Loucy (cell line): ENCODE measurements around the gene XRN2.
A peak's percentile ranks its signal among the peaks of the same experiment; 100 is the strongest.

Source experiments
- H2AFZ ChIP-seq: fragments of 200-600 bp; sonication (generic); 2 replicates; pipeline ENCODE4 v1.6.0; 2016; ENCODE audit warnings: antibody characterized with exemption, mild to moderate bottlenecking, low read length, moderate library complexity
- H3F3A ChIP-seq: fragments of 200-600 bp; 2 replicates; pipeline ENCODE4 v1.6.0; 2016; ENCODE audit warnings: antibody characterized with exemption, low read depth, mild to moderate bottlenecking
- H3K27me3 ChIP-seq: fragments of 200-600 bp; sonication (generic); 2 replicates; pipeline ENCODE4 v1.6.1; 2014; ENCODE audit warnings: low read length, mild to moderate bottlenecking; ENCODE audit not compliant: insufficient read depth, poor library complexity, severe bottlenecking
- H3K36me3 ChIP-seq: fragments of 200-600 bp; sonication (generic); 2 replicates; pipeline ENCODE4 v1.6.1; 2016; ENCODE audit warnings: low read length; ENCODE audit not compliant: insufficient read depth
- H3K4me1 ChIP-seq: fragments of 200-600 bp; sonication (generic); 2 replicates; pipeline ENCODE4 v1.5.1; 2014; ENCODE audit warnings: low read length, mild to moderate bottlenecking; ENCODE audit not compliant: insufficient read depth, poor library complexity, severe bottlenecking
- H3K4me2 ChIP-seq: fragments of 200-600 bp; sonication (generic); 2 replicates; pipeline ENCODE4 v1.6.0; 2014; ENCODE audit warnings: antibody characterized with exemption, low read length, low read depth, mild to moderate bottlenecking; ENCODE audit not compliant: poor library complexity, severe bottlenecking
- H3K4me3 ChIP-seq: fragments of 200-600 bp; sonication (generic); 2 replicates; pipeline ENCODE4 v1.5.1; 2014; ENCODE audit warnings: low read length, mild to moderate bottlenecking, mixed read lengths; ENCODE audit not compliant: poor library complexity, severe bottlenecking
- H3K79me2 ChIP-seq: fragments of 200-600 bp; sonication (generic); 2 replicates; pipeline ENCODE4 v1.6.1; 2014; ENCODE audit warnings: low read length; ENCODE audit not compliant: insufficient read depth
- H3K9ac ChIP-seq: fragments of 200-600 bp; sonication (generic); 2 replicates; pipeline ENCODE4 v1.6.0; 2014; ENCODE audit warnings: mild to moderate bottlenecking, low read depth, low read length, moderate library complexity; ENCODE audit not compliant: poor library complexity, severe bottlenecking
- H3K9me2 ChIP-seq: fragments of 200-600 bp; sonication (generic); replicated peaks from 2 replicates; pipeline ENCODE4 v1.6.1; 2016; ENCODE audit warnings: low read depth, low read length, mixed read lengths
- H3K9me3 ChIP-seq: fragments of 200-600 bp; sonication (generic); 2 replicates; pipeline ENCODE4 v1.6.1; 2014; ENCODE audit warnings: mild to moderate bottlenecking, antibody characterized with exemption, low read length, low read depth; ENCODE audit not compliant: insufficient read depth
- H4K20me1 ChIP-seq: fragments of 200-600 bp; sonication (generic); 2 replicates; pipeline ENCODE4 v1.6.0; 2014; ENCODE audit warnings: antibody characterized with exemption, low read length, mild to moderate bottlenecking; ENCODE audit not compliant: insufficient read depth, poor library complexity, severe bottlenecking
- EZH2phosphoT487 ChIP-seq: fragments of 200-600 bp; IDR thresholded peaks from 2 replicates; pipeline ENCODE4 v1.6.1; 2018; ENCODE audit warnings: antibody characterized with exemption, mild to moderate bottlenecking, moderate library complexity, borderline replicate concordance
- TF ChIP-seq, protein P1 (sequence below): fragments of 200-600 bp; sonication (generic); conservative IDR thresholded peaks from 2 replicates; pipeline ENCODE4 v1.5.1; 2014; ENCODE audit warnings: mild to moderate bottlenecking, antibody characterized with exemption, low read length

Gene XRN2, protein sequence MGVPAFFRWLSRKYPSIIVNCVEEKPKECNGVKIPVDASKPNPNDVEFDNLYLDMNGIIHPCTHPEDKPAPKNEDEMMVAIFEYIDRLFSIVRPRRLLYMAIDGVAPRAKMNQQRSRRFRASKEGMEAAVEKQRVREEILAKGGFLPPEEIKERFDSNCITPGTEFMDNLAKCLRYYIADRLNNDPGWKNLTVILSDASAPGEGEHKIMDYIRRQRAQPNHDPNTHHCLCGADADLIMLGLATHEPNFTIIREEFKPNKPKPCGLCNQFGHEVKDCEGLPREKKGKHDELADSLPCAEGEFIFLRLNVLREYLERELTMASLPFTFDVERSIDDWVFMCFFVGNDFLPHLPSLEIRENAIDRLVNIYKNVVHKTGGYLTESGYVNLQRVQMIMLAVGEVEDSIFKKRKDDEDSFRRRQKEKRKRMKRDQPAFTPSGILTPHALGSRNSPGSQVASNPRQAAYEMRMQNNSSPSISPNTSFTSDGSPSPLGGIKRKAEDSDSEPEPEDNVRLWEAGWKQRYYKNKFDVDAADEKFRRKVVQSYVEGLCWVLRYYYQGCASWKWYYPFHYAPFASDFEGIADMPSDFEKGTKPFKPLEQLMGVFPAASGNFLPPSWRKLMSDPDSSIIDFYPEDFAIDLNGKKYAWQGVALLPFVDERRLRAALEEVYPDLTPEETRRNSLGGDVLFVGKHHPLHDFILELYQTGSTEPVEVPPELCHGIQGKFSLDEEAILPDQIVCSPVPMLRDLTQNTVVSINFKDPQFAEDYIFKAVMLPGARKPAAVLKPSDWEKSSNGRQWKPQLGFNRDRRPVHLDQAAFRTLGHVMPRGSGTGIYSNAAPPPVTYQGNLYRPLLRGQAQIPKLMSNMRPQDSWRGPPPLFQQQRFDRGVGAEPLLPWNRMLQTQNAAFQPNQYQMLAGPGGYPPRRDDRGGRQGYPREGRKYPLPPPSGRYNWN

GRCh38 chr20:21303061-21303871, at the start of gene XRN2:
TSS of gene XRN2 (plus strand) at chr20:21303331. CDS start at chr20:21303399, 68 bp downstream.
- no peaks in the 10 kb centered on the region for H3F3A ChIP-seq
- peak within 1 kb of the TSS; percentile 96 for H3K4me3 ChIP-seq
- H3K4me2 ChIP-seq, result peak within 1 kb of the TSS; percentile 98
- peaks cover 31% of the 10 kb centered on the region for H3K79me2 ChIP-seq
- H4K20me1 ChIP-seq, result peaks cover 19% of the 10 kb centered on the region
- no peaks in the 10 kb centered on the region for H3K36me3 ChIP-seq
- no peak for TF ChIP-seq EZH2phosphoT487
- TF ChIP-seq, protein P1, sequence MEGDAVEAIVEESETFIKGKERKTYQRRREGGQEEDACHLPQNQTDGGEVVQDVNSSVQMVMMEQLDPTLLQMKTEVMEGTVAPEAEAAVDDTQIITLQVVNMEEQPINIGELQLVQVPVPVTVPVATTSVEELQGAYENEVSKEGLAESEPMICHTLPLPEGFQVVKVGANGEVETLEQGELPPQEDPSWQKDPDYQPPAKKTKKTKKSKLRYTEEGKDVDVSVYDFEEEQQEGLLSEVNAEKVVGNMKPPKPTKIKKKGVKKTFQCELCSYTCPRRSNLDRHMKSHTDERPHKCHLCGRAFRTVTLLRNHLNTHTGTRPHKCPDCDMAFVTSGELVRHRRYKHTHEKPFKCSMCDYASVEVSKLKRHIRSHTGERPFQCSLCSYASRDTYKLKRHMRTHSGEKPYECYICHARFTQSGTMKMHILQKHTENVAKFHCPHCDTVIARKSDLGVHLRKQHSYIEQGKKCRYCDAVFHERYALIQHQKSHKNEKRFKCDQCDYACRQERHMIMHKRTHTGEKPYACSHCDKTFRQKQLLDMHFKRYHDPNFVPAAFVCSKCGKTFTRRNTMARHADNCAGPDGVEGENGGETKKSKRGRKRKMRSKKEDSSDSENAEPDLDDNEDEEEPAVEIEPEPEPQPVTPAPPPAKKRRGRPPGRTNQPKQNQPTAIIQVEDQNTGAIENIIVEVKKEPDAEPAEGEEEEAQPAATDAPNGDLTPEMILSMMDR, result no peak
- H2AFZ ChIP-seq, result peak within 1 kb of the TSS; percentile 85
- peaks cover 19% of the 10 kb centered on the region for H3K4me1 ChIP-seq
- H3K9ac ChIP-seq, result peak within 1 kb of the TSS; percentile 96
- H3K9me3 ChIP-seq, result no peaks in the 10 kb centered on the region
- H3K9me2 ChIP-seq, result no peaks in the 10 kb centered on the region
- no peaks in the 10 kb centered on the region for H3K27me3 ChIP-seq

DNA sequence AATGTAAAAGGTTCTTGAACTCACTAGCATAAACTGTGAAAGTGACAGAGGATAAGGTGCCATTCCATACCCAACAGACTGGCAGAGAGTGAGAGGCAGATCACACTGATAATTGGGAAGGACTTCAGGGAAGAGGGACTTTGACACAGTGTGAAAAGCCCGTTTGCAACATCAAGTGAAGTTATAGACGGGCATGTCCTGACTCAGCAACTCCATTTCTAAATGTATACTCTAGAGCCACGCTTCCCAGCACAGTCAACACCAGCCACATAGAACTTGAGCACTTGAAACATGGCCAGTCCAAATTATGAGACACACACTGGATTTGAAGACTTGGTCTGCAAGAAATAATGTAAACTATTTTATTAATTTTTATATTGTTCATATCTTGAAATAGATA, 45.9 kb upstream of the XRN2 start:
- no peak for TF ChIP-seq EZH2phosphoT487
- TF ChIP-seq, protein P1, result no peak
- no peaks in the 10 kb centered on the region for H3K9me3 ChIP-seq
- no peaks in the 10 kb centered on the region for H3K36me3 ChIP-seq
- no peak overlapping the region for H3K4me2 ChIP-seq
- H3K9me2 ChIP-seq, result no peaks in the 10 kb centered on the region
- H3K27me3 ChIP-seq, result no peaks in the 10 kb centered on the region
- H4K20me1 ChIP-seq, result no peaks in the 10 kb centered on the region
- H3K79me2 ChIP-seq, result no peaks in the 10 kb centered on the region
- H3F3A ChIP-seq, result no peaks in the 10 kb centered on the region
- no peaks in the 10 kb centered on the region for H3K4me1 ChIP-seq
- H3K4me3 ChIP-seq, result no peak overlapping the region
- no peak overlapping the region for H2AFZ ChIP-seq
- no peak overlapping the region for H3K9ac ChIP-seq

DNA sequence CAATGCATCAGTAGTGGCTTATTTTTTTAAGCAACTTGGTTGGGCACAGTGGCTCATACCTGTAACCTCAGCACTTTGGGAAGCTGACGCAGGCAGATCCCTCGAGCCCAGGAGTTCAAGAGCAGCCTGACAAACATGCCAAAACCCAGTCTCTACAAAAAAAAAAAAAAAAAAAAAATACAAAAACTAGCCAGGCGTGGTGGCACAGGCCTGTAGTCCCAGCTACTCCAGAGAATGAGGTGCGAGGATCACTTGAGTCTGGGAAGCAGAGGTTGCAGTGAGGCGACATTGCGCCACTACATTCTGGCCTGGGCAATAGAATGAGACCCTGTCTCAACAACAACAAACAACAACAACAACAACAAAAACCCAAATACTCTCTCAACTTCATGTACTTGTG, 44.7 kb upstream of the XRN2 start:
- H4K20me1 ChIP-seq, result no peaks in the 10 kb centered on the region
- H3K4me2 ChIP-seq, result no peak overlapping the region
- no peak overlapping the region for H3K4me3 ChIP-seq
- no peaks in the 10 kb centered on the region for H3K36me3 ChIP-seq
- no peaks in the 10 kb centered on the region for H3K79me2 ChIP-seq
- H3F3A ChIP-seq, result no peaks in the 10 kb centered on the region
- no peak overlapping the region for H2AFZ ChIP-seq
- no peaks in the 10 kb centered on the region for H3K27me3 ChIP-seq
- TF ChIP-seq, protein P1, result no peak
- no peak for TF ChIP-seq EZH2phosphoT487
- no peaks in the 10 kb centered on the region for H3K9me3 ChIP-seq
- no peaks in the 10 kb centered on the region for H3K9me2 ChIP-seq
- H3K4me1 ChIP-seq, result no peaks in the 10 kb centered on the region
- H3K9ac ChIP-seq, result no peak overlapping the region
